SK-N-MC (cell line): ENCODE data around the gene SESTD1.

Source experiments
- EZH2 ChIP-seq: fragments of 200-600 bp; sonication (generic); IDR thresholded peaks from one replicate; pipeline ENCODE4 v1.6.1; 2017; ENCODE audit warnings: antibody characterized with exemption
- POLR2AphosphoS5 ChIP-seq: IDR thresholded peaks from 2 replicates; pipeline ENCODE4 v1.6.1; 2012; ENCODE audit warnings: mild to moderate bottlenecking, low read depth, low read length, borderline replicate concordance

DNA sequence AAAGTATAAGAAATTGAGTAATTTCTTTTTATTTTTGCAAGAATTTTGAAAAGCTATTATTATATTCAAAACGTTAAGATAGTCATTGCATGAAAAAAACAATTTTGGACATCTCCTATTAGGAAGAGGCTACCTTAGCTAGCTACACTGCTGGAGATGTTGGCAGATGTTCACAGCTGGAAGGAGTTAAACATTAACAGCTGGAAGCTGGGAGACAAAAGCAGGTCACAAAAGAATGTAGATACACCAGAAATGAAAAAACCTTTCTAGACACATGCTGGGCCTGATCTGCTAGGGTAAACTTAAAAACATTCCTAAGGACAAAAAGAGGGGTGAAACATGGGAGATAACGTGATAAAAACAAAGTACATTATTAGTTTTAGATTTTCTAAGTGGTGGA lies 84.4 kb downstream of the SESTD1 start:
- TF ChIP-seq POLR2AphosphoS5: no peak
- no peak for TF ChIP-seq EZH2
